ENCODE measurements around the gene S100A6.

S100A6 gene

GRCh38 chr1:153493343-153493960 lies 42.3 kb downstream of the S100A6 start:
- FAIRE-seq = no peak

- FAIRE-seq = no peak
Observed at GRCh38 chr1:153490272-153491051, 45.3 kb downstream of the S100A6 start.

GRCh38 chr1:153488731-153489130 lies 47.1 kb downstream of the S100A6 start:
- FAIRE-seq = no peak

DNA sequence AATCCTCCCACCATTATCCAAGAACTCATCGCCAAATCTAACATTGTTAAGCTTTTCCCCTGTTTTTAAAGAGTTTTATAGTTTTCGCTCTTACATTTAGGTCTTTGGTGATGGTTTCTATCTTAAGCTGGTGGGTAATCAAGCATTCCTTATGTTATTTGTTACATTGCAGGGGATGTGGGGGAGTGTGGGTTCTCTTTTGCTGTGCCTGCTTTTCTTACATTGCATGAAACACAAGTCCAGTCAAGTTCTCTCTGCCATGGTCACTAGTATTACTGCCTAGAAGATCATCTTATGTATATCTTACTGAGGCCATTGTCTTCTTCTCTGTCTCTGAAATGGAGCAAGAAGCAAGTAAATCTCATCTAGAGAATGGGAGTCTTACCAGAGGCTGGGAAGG lies 48.1 kb downstream of the S100A6 start:
- FAIRE-seq = no peak

- no peak for FAIRE-seq
Observed at GRCh38 chr1:153485863-153486262, 49.9 kb downstream of the S100A6 start.

Measured in endometrium (tissue), 2 donors.